ENCODE data around the gene CAPNS2. TPM values are rescaled to one million over a fixed set of nuclear protein-coding genes. Genes with fewer than 3 reads are reported as not detected.

The CAPNS2 gene
- total RNA-seq, 4 donors from 2014 or later, result 6.9 to 10.6 (median 8.3) TPM

GRCh38 chr16:55557186-55557585 lies 9.3 kb upstream of the CAPNS2 start:
- intact Hi-C loops (cut with DNase I), result no loop called here
- DNase-seq, result no peak
- Histone ChIP-seq H3K36me3 (no peaks in the 10 kb centered on the region), H3K27ac (peak overlapping the region; percentile 11 to 41 (median 26)), H3K27me3 (no peaks in the 10 kb centered on the region), H3K4me1 (peaks cover 45% of the 10 kb centered on the region in 2 donors), H3K4me3 (replicated peaks in 1 of 3) (no peak overlapping the region), H3K9me3 (no peaks in the 10 kb centered on the region)
- TF ChIP-seq POLR2A (IDR thresholded peaks at IDR 0.05), result no peak
- TF ChIP-seq, protein P1, sequence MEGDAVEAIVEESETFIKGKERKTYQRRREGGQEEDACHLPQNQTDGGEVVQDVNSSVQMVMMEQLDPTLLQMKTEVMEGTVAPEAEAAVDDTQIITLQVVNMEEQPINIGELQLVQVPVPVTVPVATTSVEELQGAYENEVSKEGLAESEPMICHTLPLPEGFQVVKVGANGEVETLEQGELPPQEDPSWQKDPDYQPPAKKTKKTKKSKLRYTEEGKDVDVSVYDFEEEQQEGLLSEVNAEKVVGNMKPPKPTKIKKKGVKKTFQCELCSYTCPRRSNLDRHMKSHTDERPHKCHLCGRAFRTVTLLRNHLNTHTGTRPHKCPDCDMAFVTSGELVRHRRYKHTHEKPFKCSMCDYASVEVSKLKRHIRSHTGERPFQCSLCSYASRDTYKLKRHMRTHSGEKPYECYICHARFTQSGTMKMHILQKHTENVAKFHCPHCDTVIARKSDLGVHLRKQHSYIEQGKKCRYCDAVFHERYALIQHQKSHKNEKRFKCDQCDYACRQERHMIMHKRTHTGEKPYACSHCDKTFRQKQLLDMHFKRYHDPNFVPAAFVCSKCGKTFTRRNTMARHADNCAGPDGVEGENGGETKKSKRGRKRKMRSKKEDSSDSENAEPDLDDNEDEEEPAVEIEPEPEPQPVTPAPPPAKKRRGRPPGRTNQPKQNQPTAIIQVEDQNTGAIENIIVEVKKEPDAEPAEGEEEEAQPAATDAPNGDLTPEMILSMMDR (IDR thresholded peaks at IDR 0.05), result no peak

- intact Hi-C loops (cut with DNase I), result no loop called here
- Histone ChIP-seq H3K27me3 (no peaks in the 10 kb centered on the region), H3K36me3 (no peaks in the 10 kb centered on the region), H3K9me3 (no peaks in the 10 kb centered on the region), H3K4me3 (replicated peaks in 1 of 3) (no peak overlapping the region), H3K4me1 (peaks cover 46 to 50% of the 10 kb centered on the region in 2 donors), H3K27ac (peak overlapping the region in 2 of 3 donors; percentile 41 to 54)
- TF ChIP-seq, protein P1 (IDR thresholded peaks at IDR 0.05), result no peak
- TF ChIP-seq POLR2A (IDR thresholded peaks at IDR 0.05), result no peak
- peak; percentile 42 to 45 for DNase-seq
Measured at GRCh38 chr16:55559233-55559632, 7.3 kb upstream of the CAPNS2 start.

- intact Hi-C loops (cut with DNase I), result no loop called here
- peaks cover 48 to 50% of the 10 kb centered on the region in 2 donors for H3K4me1 ChIP-seq
- no peaks in the 10 kb centered on the region for H3K9me3 ChIP-seq
- DNase-seq, result no peak
- no peaks in the 10 kb centered on the region for H3K36me3 ChIP-seq
- no peaks in the 10 kb centered on the region for H3K27me3 ChIP-seq
- peak overlapping the region; percentile 4 to 54 (median 50) for H3K27ac ChIP-seq
- no peak overlapping the region for H3K4me3 ChIP-seq (replicated peaks in 1 of 3)
- WGBS, 2 donors, result 9 to 12% methylated on average over 1 of the region's 1 CpG
- no peak for TF ChIP-seq POLR2A (IDR thresholded peaks at IDR 0.05)
- TF ChIP-seq, protein P1 (IDR thresholded peaks at IDR 0.05), result no peak
Measured at GRCh38 chr16:55559933-55560516, 6.5 kb upstream of the CAPNS2 start.

GRCh38 chr16:55561319-55561848 lies 5.1 kb upstream of the CAPNS2 start:
- Histone ChIP-seq H3K9me3 (no peaks in the 10 kb centered on the region), H3K27ac (peak overlapping the region in 1 of 3 donors; percentile 54), H3K27me3 (no peaks in the 10 kb centered on the region), H3K36me3 (no peaks in the 10 kb centered on the region), H3K4me1 (peaks cover 48% of the 10 kb centered on the region in 2 donors), H3K4me3 (replicated peaks in 1 of 3) (no peak overlapping the region)
- TF ChIP-seq, protein P1 (IDR thresholded peaks at IDR 0.05), result no peak
- no peak for TF ChIP-seq POLR2A (IDR thresholded peaks at IDR 0.05)
- WGBS, 2 donors, result 68 to 92% methylated on average over 2 of the region's 2 CpGs
- no peak for DNase-seq
- intact Hi-C loops (cut with DNase I), result no loop called here

- Histone ChIP-seq H3K36me3 (no peaks in the 10 kb centered on the region), H3K4me3 (replicated peaks in 1 of 3) (no peak overlapping the region), H3K9me3 (no peaks in the 10 kb centered on the region), H3K27ac (no peak overlapping the region), H3K27me3 (no peaks in the 10 kb centered on the region), H3K4me1 (peaks cover 43 to 46% of the 10 kb centered on the region in 2 donors)
- no peak for TF ChIP-seq POLR2A (IDR thresholded peaks at IDR 0.05)
- TF ChIP-seq, protein P1 (IDR thresholded peaks at IDR 0.05), result no peak
- intact Hi-C loops (cut with DNase I), result no loop called here
- 91 to 92% methylated on average over 1 of the region's 1 CpG for WGBS, 2 donors
- DNase-seq, result no peak
Measured at GRCh38 chr16:55562936-55563335, 3.5 kb upstream of the CAPNS2 start.

Data from thyroid gland (tissue), 4 donors.